ENCODE data around the gene TNP2. TPM values are rescaled to one million over a fixed set of nuclear protein-coding genes. Genes with fewer than 3 reads are reported as not detected.

TNP2 gene
- total and polyA plus RNA-seq, 9 of the 15 experiments (the other 6 are each of a cell fraction or from before 2014, with no cell fraction given), result not detected

GRCh38 chr16:11255737-11256660 is 13.1 kb downstream of the TNP2 start, which contains the start of gene SOCS1 (continued):
- TF ChIP-seq MAX (CRISPR knock-in tag; IDR thresholded peaks at IDR 0.05), result peak; percentile 51
- TF ChIP-seq ZNF696 (CRISPR knock-in tag; conservative IDR thresholded peaks at IDR 0.05), result no peak
- no peak for TF ChIP-seq SIX5 (IDR thresholded peaks at IDR 0.05; ENCODE audit: borderline replicate concordance in 1 of 2, insufficient read depth in 1 of 2, low read depth in 1 of 2, low read length in 2 of 2)
- TF ChIP-seq PTTG1 (tag; IDR thresholded peaks at IDR 0.05; ENCODE audit: low read depth), result no peak
- no peak for TF ChIP-seq FOXO4 (CRISPR knock-in tag; IDR thresholded peaks at IDR 0.05)
- peak; percentile 90 for TF ChIP-seq SAP30 (IDR thresholded peaks at IDR 0.05; ENCODE audit: borderline replicate concordance, insufficient read depth, low read depth, low read length, poor library complexity, severe bottlenecking)
- no peak for TF ChIP-seq ADNP (tag; IDR thresholded peaks at IDR 0.05)
- no peak for TF ChIP-seq NR2F6 (CRISPR knock-in tag; IDR thresholded peaks at IDR 0.05)
- no peak for TF ChIP-seq POU5F1 (IDR thresholded peaks at IDR 0.05; ENCODE audit: borderline replicate concordance, low read depth, low read length, partially characterized antibody)
- peak; percentile 30 for TF ChIP-seq CREB1 (IDR thresholded peaks at IDR 0.05)
- TF ChIP-seq CREB1 (CRISPR knock-in tag; IDR thresholded peaks at IDR 0.05), result peak; percentile 28; the same call in 1 of the 2 replicates
- TF ChIP-seq, protein P1, sequence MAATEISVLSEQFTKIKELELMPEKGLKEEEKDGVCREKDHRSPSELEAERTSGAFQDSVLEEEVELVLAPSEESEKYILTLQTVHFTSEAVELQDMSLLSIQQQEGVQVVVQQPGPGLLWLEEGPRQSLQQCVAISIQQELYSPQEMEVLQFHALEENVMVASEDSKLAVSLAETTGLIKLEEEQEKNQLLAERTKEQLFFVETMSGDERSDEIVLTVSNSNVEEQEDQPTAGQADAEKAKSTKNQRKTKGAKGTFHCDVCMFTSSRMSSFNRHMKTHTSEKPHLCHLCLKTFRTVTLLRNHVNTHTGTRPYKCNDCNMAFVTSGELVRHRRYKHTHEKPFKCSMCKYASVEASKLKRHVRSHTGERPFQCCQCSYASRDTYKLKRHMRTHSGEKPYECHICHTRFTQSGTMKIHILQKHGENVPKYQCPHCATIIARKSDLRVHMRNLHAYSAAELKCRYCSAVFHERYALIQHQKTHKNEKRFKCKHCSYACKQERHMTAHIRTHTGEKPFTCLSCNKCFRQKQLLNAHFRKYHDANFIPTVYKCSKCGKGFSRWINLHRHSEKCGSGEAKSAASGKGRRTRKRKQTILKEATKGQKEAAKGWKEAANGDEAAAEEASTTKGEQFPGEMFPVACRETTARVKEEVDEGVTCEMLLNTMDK (IDR thresholded peaks at IDR 0.05; ENCODE audit: borderline replicate concordance, insufficient read depth, low read depth, low read length, poor library complexity, severe bottlenecking), result peak; percentile 45
- TF ChIP-seq RBM14 (IDR thresholded peaks at IDR 0.05; ENCODE audit: borderline replicate concordance, insufficient read depth, low read depth, low read length), result peak; percentile 15; the same call in 1 of the 2 replicates
- TF ChIP-seq KAT8 (IDR thresholded peaks at IDR 0.05; ENCODE audit: low read depth), result no peak
- TF ChIP-seq, protein P2, sequence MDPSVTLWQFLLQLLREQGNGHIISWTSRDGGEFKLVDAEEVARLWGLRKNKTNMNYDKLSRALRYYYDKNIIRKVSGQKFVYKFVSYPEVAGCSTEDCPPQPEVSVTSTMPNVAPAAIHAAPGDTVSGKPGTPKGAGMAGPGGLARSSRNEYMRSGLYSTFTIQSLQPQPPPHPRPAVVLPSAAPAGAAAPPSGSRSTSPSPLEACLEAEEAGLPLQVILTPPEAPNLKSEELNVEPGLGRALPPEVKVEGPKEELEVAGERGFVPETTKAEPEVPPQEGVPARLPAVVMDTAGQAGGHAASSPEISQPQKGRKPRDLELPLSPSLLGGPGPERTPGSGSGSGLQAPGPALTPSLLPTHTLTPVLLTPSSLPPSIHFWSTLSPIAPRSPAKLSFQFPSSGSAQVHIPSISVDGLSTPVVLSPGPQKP (CRISPR knock-in tag; IDR thresholded peaks at IDR 0.05), result no peak
- no peak for TF ChIP-seq ZZZ3 (IDR thresholded peaks at IDR 0.05)
- TF ChIP-seq WHSC1 (IDR thresholded peaks at IDR 0.05; ENCODE audit: low read length), result no peak
- TF ChIP-seq HNRNPK (IDR thresholded peaks at IDR 0.05; ENCODE audit: low read depth, low read length, poor library complexity, severe bottlenecking), result peak; percentile 66
- TF ChIP-seq PCBP1 (IDR thresholded peaks at IDR 0.05; ENCODE audit: low read depth, low read length, poor library complexity, severe bottlenecking), result peak; percentile 47
- TF ChIP-seq PHB (CRISPR knock-in tag; IDR thresholded peaks at IDR 0.05), result no peak; the same call in none of the 2 replicates

Data from K562 (cell line).